Measurements from ENCODE around the gene OASL. TPM values are rescaled to one million over a fixed set of nuclear protein-coding genes. Genes with fewer than 3 reads are reported as not detected.

Gene OASL
- total and polyA plus RNA-seq, 2 experiments from 2014 or later = 0.13 to 0.54 TPM

- H2AFZ ChIP-seq = no peak overlapping the region
- H3K9me3 ChIP-seq (ENCODE audit: low read depth) = no peaks in the 10 kb centered on the region
- H3K4me2 ChIP-seq (ENCODE audit: unreplicated experiment) = no peak overlapping the region
- peaks cover 4% of the 10 kb centered on the region; the same call in 1 of the 2 replicates for H3K36me3 ChIP-seq (ENCODE audit: low read depth)
- no peaks in the 10 kb centered on the region for H3K9me2 ChIP-seq (ENCODE audit: insufficient read depth)
- WGBS, 2 experiments (ENCODE audit: low coverage in 1 of 2, low lambda C conversion rate in 2 of 2, missing lambda C conversion rate in 2 of 2) = 91 to 95% methylated on average over 16 of the region's 16 CpGs
- in situ Hi-C loops (cut with MboI) = no loop called here
- H3K27ac ChIP-seq = no peak overlapping the region
- DNase-seq = no peak
- TF ChIP-seq EZH2 (IDR thresholded peaks at IDR 0.05; ENCODE audit: insufficient read depth, poor library complexity, severe bottlenecking) (no peak), EZH2phosphoT487 (IDR thresholded peaks at IDR 0.05; ENCODE audit: insufficient read depth, low read depth) (no peak)
- H3K27me3 ChIP-seq (replicated peaks; ENCODE audit: insufficient read depth) = no peaks in the 10 kb centered on the region
- H3K4me1 ChIP-seq (ENCODE audit: insufficient read depth) = no peaks in the 10 kb centered on the region
- H4K20me1 ChIP-seq (ENCODE audit: insufficient read depth) = no peaks in the 10 kb centered on the region
- H3K79me2 ChIP-seq (ENCODE audit: insufficient read depth) = no peaks in the 10 kb centered on the region
- H3K9ac ChIP-seq = no peak overlapping the region
- no peaks in the 10 kb centered on the region for H3F3A ChIP-seq (ENCODE audit: insufficient read depth)
- no peak overlapping the region for H3K4me3 ChIP-seq
Observed at GRCh38 chr12:121001841-121002483, 37.1 kb downstream of the OASL start.

GRCh38 chr12:121001060-121001459 is 38.0 kb downstream of the OASL start:
- Histone ChIP-seq H4K20me1 (ENCODE audit: insufficient read depth) (no peaks in the 10 kb centered on the region), H3K4me1 (ENCODE audit: insufficient read depth) (no peaks in the 10 kb centered on the region), H3F3A (ENCODE audit: insufficient read depth) (no peaks in the 10 kb centered on the region), H3K9me3 (ENCODE audit: low read depth) (no peaks in the 10 kb centered on the region), H3K9me2 (ENCODE audit: insufficient read depth) (no peaks in the 10 kb centered on the region), H3K4me2 (ENCODE audit: unreplicated experiment) (no peak overlapping the region), H3K36me3 (ENCODE audit: low read depth) (peaks cover under 1% of the 10 kb centered on the region; the same call in 1 of the 2 replicates), H3K4me3 (no peak overlapping the region), H3K27ac (no peak overlapping the region), H3K79me2 (ENCODE audit: insufficient read depth) (no peaks in the 10 kb centered on the region), H3K27me3 (replicated peaks; ENCODE audit: insufficient read depth) (no peaks in the 10 kb centered on the region), H2AFZ (no peak overlapping the region), H3K9ac (no peak overlapping the region)
- TF ChIP-seq EZH2 (IDR thresholded peaks at IDR 0.05; ENCODE audit: insufficient read depth, poor library complexity, severe bottlenecking) (no peak), EZH2phosphoT487 (IDR thresholded peaks at IDR 0.05; ENCODE audit: insufficient read depth, low read depth) (no peak)
- 82 to 87% methylated on average over 8 to 11 of the region's 11 CpGs for WGBS, 2 experiments (ENCODE audit: low coverage in 1 of 2, low lambda C conversion rate in 2 of 2, missing lambda C conversion rate in 2 of 2)
- in situ Hi-C loops (cut with MboI) = no loop called here
- no peak for DNase-seq

GRCh38 chr12:121000530-121000929 is 38.5 kb downstream of the OASL start:
- no peaks in the 10 kb centered on the region for H3K4me1 ChIP-seq (ENCODE audit: insufficient read depth)
- TF ChIP-seq EZH2 (IDR thresholded peaks at IDR 0.05; ENCODE audit: insufficient read depth, poor library complexity, severe bottlenecking) (no peak), EZH2phosphoT487 (IDR thresholded peaks at IDR 0.05; ENCODE audit: insufficient read depth, low read depth) (no peak)
- DNase-seq = no peak
- no peak overlapping the region for H3K4me2 ChIP-seq (ENCODE audit: unreplicated experiment)
- no peaks in the 10 kb centered on the region for H3K79me2 ChIP-seq (ENCODE audit: insufficient read depth)
- H3K27ac ChIP-seq = no peak overlapping the region
- no peaks in the 10 kb centered on the region for H3F3A ChIP-seq (ENCODE audit: insufficient read depth)
- H4K20me1 ChIP-seq (ENCODE audit: insufficient read depth) = no peaks in the 10 kb centered on the region
- no peak overlapping the region for H2AFZ ChIP-seq
- H3K27me3 ChIP-seq (replicated peaks; ENCODE audit: insufficient read depth) = peaks cover 4% of the 10 kb centered on the region; the same call in 1 of the 2 replicates
- no peaks in the 10 kb centered on the region for H3K36me3 ChIP-seq (ENCODE audit: low read depth)
- H3K9me2 ChIP-seq (ENCODE audit: insufficient read depth) = no peaks in the 10 kb centered on the region
- no peaks in the 10 kb centered on the region for H3K9me3 ChIP-seq (ENCODE audit: low read depth)
- H3K4me3 ChIP-seq = no peak overlapping the region
- H3K9ac ChIP-seq = no peak overlapping the region
- in situ Hi-C loops (cut with MboI) = no loop called here
- 71 to 77% methylated on average over 11 of the region's 11 CpGs for WGBS, 2 experiments (ENCODE audit: low coverage in 1 of 2, low lambda C conversion rate in 2 of 2, missing lambda C conversion rate in 2 of 2)

- H3K4me1 ChIP-seq (ENCODE audit: insufficient read depth) = no peaks in the 10 kb centered on the region
- DNase-seq = peak; percentile 38
- no peak overlapping the region for H3K4me3 ChIP-seq
- no peaks in the 10 kb centered on the region for H3F3A ChIP-seq (ENCODE audit: insufficient read depth)
- H3K4me2 ChIP-seq (ENCODE audit: unreplicated experiment) = no peak overlapping the region
- no peak overlapping the region for H3K9ac ChIP-seq
- no peaks in the 10 kb centered on the region for H3K9me3 ChIP-seq (ENCODE audit: low read depth)
- in situ Hi-C loops (cut with MboI) = no loop called here
- H2AFZ ChIP-seq = no peak overlapping the region
- H3K79me2 ChIP-seq (ENCODE audit: insufficient read depth) = no peaks in the 10 kb centered on the region
- H3K36me3 ChIP-seq (ENCODE audit: low read depth) = no peaks in the 10 kb centered on the region
- TF ChIP-seq EZH2 (IDR thresholded peaks at IDR 0.05; ENCODE audit: insufficient read depth, poor library complexity, severe bottlenecking) (no peak), EZH2phosphoT487 (IDR thresholded peaks at IDR 0.05; ENCODE audit: insufficient read depth, low read depth) (no peak)
- H3K27me3 ChIP-seq (replicated peaks; ENCODE audit: insufficient read depth) = peaks cover 12% of the 10 kb centered on the region; the same call in 1 of the 2 replicates
- WGBS, 2 experiments (ENCODE audit: low coverage in 1 of 2, low lambda C conversion rate in 2 of 2, missing lambda C conversion rate in 2 of 2) = 34 to 40% methylated on average over 17 to 23 of the region's 23 CpGs
- no peaks in the 10 kb centered on the region for H4K20me1 ChIP-seq (ENCODE audit: insufficient read depth)
- no peak overlapping the region for H3K27ac ChIP-seq
- H3K9me2 ChIP-seq (ENCODE audit: insufficient read depth) = no peaks in the 10 kb centered on the region
Observed at GRCh38 chr12:120999191-121000120, 39.6 kb downstream of the OASL start.

Data from GM23248 (cell line).